HG03039 (cell line): ENCODE measurements around the gene CARMIL1.

Source experiments
- ATAC-seq: cut with Tn5 transposase; IDR thresholded peaks from one replicate; pipeline ENCODE4 v1.9.1; 2021; ENCODE audit warnings: mild to moderate bottlenecking, moderate library complexity; ENCODE audit not compliant: unreplicated experiment

CARMIL1 gene

DNA sequence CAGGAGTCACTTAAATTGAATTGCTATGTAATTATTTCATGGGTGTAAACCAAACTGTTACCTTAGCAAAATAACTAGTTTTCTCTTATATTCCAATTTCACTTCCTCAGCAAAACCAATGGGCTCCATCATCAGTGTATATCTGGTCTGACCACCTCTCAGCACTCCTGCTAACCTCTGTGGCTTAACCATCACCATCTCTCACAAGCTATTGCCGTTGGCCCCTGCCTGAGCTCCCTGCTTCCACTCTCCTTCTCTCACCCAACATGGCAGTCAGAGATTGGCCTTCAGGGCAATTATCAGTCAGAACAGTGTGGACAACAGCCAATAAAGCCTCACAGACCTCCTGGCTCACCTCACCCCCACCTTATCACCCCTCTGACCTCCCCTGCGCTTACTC, 124.0 kb downstream of the CARMIL1 start:
- ATAC-seq, result no peak

DNA sequence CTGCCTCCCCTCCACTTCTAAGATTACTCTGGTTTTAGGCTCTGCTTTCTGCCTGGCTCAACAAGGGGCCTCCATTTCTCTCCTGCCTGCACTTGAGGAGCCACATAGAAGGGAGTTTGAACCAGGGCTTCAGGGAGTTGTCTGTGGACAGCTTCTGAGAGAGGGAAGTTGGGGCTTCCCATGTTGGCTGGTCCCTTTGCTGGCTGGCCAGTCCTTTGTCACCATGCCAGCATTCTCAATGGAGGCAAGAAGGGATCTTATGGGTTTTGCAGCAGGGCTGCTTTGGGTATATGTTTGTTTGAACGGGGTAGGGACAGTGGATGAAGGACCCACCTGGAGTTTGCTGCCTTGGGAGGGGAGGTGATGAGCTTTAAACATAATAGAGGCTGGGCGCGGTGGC, 124.9 kb downstream of the CARMIL1 start:
- no peak for ATAC-seq

DNA sequence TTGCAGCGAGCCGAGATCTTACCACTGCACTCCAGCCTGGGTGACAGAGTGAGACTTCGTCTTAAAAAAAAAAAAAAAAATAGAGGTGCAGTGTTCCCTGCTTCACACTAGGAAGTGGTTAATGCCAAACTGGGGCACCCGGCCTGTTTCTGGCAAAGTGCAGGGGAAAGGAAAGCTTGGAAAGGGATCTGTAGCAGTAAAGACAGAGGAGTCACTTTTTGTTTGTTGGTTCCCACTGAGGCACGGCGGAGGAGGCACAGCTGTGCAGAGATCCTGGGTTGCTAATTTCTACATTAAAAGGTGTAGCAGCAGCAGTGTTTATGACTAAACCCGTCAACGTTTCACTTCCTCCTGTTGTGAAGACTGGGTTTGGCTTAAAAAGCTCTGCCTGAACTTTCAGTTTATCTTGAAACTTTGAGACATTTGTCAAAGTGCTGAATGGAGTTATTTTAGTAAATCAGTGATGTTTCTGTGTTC, 125.6 kb downstream of the CARMIL1 start:
- peak; percentile 88 for ATAC-seq

DNA sequence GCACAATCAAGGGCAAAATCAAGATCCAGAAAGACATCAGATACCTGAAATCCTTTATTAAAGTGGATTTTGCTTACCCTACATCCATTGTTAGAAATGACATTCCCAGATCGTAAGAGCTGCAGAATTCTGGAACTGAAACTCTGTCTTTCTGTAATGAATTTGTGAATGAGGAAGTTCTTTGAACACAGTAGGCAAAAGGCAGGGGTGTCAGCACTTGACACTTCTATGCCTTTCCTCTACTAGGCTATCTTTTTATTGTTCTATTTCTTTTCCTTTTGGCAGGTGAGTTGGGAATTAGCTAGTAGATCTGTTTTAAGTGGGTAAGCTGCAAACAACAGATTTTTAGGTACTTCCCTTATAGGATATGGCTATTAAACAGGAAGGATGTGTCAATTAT, 126.3 kb downstream of the CARMIL1 start:
- ATAC-seq, result no peak

DNA sequence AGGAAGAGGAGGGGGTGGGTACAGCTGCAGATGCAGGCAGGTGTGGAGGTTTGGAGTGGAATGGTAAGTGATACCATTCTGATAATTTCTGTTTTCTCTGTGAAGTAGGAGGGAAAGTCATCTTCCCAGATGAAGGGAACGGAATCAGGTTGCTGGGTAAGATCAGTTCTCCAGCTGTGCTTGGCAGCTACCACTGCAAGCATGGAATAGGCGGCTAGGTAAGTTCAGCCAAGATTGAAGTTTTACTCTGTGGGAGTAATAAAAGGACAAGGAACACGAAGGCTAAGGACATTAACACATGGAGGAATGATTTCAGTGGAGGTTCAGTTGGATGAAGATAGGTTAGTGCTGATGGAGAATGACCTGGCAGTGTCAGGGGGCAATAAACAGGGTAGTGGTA, 128.3 kb downstream of the CARMIL1 start:
- no peak for ATAC-seq

DNA sequence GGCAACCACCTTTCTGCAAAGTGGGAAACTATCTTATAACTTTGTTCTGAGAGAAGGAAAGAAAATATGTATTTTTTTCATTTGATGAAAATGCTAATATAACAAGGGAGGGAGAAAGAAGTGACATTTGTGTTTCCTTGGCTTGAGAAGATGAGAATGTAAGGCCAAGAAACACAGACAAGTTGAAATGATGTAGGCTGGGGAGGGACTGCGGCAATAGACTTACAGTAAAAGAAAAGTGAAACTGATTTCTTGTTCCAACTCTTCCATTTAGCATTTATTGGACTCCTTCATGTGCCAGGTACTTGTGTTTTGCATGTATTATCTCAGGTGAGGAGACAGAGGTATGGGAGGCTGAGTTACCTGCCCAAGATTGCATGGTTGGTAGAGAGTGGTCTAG, 130.9 kb downstream of the CARMIL1 start:
- ATAC-seq, result no peak

DNA sequence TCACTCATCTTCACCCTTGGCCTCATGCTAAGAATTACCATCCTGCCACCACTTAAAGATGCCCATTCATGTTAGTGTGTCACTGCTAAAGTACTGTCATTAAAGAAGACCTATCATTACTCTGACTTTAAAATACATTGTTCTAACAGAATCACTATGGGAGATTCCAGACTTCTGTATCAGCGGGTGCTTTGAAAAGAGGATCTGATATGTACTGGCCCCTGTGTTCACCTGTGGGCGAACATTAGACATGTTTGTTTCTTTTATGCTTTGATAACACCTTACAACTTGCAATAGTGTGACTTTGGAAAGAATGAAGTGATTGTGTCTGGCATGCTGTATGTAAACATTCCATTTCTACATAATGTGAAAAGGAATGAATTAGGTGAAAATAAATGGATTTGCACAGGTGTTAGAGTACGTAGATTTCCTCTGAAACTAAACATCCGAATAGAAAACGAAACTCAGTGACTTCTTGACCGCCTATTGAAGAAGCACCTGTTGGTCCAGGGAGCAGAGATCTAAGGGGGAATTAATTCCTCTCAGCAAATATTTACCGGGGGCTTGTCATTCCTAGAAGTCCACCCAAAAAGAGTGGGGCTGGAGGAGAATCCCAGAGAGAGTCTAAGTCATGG, 132.3 kb downstream of the CARMIL1 start:
- ATAC-seq, result no peak

DNA sequence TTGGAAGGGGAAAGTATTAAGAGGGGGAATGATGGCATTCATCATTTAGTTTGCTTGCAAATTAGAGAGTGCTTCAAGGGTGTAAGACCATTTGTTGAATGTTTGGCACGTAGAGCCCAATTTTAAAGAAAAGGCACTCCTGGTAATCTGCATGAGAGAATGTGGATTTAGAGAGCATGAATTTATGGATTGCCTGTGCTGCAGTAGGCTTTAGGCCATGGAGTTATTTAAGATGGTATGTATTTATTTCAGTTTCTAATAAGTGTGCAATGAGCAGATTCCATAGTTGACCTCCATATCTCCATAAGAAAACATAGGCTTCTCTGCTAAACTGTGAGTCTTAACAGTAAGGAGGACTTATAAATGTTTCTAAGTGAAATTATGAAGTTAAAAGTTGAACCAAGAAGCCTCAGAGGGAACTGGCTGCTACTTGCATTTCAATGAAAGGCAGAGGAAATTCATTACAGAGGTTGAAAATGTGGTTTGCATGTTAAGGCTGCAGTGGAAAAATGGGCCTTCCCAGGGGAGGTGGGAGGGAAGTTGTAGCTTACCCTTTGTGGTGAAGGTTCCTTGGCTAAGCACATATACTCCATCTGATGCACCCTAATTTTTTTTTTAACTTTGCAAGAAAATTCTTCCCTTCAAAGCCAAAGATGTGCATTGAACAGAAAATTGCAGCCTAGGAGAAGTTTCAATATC, 134.2 kb downstream of the CARMIL1 start:
- ATAC-seq, result no peak

DNA sequence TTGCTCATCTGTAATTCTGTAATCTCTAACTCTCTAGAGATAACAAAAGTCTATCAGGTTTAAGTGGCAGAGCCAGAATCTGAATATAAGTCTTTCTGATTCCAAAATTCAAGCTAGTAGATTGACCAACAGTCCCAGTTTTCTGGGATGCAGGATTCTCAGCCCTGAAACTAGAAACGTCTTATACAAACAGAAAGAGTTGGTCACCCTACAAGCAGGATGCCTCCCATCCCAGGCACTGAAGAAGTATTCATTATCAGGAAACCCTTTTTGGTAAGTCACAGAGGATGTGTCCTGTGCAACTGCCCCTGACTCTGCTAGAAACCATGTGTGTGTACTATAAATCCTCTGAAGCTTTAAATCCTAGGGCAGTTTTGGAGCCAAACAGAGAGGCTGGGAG, 135.0 kb downstream of the CARMIL1 start:
- no peak for ATAC-seq

DNA sequence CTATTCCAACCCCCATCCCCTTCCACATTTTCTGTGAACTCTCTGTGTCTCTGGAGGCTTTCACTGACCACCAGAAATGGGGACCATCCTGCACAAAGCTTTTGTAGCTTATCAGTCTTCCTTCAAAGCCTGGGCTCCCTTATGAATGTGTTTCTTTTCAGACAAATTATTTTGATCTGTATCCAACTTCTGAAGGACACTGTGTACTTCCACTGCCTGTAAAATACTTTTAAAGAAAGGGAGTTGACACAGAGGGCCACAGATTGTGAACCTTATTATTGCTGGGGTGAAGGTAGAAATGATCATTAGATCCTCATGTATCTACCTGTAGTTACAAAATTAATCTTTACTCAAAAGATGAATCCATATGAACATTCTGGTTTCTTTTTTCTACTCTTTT, 135.6 kb downstream of the CARMIL1 start:
- no peak for ATAC-seq

DNA sequence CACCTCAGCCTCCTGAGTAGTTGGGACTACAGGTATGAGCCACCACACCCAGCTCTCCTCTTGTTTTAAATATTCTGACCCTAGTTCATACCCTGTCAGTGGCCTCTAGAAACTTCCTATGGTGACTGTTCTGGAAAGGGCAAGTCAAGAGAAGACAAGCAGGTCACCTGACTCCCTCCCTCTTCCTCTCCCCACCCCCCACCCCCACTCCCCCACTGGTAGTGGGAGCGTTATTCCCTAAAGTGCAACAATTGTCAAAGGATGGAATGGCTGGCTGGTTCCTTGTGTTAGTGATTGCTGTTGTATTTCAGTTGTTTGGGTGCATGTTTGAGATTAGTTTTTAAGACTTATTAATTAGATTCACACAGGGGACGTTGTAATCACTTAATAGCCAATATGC, 136.1 kb downstream of the CARMIL1 start:
- no peak for ATAC-seq

DNA sequence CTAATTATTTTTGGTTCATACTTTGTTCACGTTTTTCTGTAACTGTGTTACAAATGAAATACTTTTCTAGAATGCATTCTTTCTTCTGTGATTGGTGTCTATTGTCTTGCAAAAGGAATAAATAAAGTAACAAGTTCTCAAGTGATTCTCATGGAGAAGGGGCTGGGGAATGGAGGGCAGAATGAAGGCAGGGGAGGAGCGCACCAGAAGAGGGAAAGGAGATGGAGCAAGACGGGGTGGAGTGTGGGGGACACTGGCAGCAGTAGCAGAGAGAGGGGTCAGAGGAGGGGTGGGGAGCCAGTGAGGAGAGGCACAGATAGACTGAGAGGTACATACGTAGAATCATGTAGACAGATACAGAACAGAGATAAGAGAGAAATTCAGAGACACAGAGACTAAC, 136.5 kb downstream of the CARMIL1 start:
- ATAC-seq, result no peak

DNA sequence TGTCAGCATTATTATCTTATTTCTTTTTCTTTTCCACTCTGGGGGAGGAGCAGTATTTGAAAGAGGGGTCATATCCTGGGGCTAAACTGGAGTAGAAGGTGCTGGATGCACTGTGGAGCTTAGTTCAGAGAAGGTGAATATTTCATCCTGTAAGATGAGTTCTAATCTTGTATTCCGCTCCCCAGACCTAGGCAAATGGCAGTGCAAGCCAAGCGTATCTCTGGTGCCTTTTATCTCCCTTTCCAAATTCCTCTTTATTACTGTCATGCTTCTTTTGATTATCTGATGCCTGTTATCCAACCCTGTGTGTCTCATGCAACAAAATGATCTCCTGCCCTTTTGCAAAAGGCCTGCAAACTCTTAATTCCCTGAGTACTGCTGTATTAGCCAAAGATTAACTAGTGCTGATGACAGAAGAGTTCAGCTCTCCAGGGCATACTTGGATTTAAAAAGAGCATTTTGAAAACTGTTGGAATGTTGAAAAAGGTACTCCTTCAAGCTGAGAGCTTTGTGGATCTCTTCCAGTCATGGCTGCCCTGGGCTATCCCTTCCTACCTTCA, 138.0 kb downstream of the CARMIL1 start:
- no peak for ATAC-seq

DNA sequence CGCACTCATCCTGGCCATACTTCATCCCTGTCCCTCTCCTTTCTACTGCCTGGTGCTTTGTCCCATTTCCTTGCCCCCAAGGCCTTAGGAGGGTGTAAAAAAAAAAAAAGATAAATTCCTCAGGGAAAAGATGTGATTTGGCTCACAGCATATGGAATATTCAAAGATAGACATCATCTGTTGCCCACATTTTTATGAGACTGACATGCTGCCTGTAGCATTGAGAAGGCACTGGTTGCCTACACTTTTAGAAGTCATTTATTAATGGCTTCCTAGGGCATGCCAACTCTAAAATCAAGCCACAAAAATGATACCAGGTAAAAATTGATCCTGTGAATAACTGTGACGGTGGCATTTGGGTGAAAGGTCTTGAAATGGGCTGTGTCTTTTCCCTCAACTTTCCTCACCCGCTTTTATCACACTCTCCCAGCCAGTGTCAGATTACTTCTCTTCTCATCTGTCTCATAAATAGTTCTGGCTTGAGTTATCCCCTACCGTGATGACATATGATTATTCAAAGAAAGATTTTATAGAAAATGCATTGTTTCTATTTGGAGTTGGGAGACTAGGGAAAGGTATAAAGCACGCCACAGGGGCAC, 139.4 kb downstream of the CARMIL1 start:
- no peak for ATAC-seq

DNA sequence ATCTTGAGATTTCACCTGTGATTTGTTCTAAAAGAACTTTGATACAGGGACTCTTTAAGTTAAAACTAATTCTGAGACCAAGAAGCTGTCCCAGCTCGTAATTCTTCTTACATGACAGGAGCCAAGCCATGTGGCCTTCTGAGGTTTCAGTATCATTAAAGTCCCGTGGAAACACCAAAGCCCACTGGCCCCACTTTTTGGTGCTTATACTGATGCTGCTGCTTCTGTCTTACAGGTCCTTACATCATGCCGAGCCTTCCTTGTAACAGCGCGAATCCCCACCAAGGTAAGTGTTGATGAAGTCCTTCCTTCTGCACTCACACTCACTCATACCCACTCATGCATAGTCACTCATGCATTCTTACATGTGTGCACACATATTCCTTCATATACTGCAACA, 140.7 kb downstream of the CARMIL1 start:
- ATAC-seq, result no peak

DNA sequence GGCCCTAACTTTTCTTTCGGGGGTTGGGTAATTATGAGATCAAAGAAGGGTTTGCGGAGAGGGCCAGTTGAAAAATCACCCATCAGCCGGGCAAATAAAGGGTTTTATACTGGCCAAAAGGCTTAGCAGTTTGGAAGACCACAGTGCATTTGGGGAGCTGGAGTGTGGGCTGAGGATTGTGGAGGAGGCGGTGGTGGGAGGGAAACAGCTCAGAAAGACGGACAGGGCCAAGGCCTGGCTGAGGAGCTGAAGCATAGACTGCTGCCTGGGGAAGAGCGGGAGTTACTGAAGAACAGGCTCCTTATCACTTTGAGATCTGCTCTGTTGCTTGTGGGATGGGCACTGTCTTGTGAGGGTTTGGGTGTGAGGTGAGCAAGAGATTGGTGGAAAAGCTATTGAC, 144.2 kb downstream of the CARMIL1 start:
- no peak for ATAC-seq

DNA sequence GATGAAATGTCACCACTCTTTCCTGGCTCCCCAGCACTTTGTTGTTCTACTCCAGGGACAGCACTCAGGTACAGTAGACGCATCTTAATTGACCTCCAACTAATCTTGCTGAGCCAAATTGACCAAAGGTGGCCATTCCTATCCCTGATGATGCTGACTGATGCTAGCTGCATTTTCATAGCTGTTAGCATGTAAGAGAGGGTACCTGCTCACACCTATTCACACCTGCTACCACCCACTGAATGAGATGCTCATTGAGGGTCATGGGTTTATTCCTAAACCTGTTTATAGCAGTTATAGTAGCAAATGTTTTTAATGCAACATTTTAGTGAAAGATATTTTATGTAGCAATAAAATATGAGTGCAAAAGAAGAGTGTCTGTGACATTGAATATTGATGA, 145.1 kb downstream of the CARMIL1 start:
- no peak for ATAC-seq

DNA sequence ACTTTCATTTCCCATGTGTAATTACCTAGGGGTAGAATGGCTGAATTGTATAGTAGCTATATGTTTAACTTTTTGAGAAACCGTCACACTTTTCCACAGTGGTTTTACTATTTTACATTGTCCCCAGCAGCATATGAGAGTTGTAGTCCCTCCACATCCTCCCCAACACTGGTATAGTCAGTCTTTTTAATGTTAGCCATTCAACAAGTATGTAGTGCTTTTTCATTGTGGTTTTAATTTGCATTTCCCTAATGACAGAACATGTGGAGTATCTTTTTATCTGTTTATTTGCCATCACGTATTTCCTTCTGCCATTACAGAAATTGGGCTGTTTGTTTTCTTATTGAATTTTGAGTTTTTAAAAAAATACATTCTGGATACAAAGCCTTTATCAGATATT, 148.4 kb downstream of the CARMIL1 start:
- ATAC-seq, result no peak

DNA sequence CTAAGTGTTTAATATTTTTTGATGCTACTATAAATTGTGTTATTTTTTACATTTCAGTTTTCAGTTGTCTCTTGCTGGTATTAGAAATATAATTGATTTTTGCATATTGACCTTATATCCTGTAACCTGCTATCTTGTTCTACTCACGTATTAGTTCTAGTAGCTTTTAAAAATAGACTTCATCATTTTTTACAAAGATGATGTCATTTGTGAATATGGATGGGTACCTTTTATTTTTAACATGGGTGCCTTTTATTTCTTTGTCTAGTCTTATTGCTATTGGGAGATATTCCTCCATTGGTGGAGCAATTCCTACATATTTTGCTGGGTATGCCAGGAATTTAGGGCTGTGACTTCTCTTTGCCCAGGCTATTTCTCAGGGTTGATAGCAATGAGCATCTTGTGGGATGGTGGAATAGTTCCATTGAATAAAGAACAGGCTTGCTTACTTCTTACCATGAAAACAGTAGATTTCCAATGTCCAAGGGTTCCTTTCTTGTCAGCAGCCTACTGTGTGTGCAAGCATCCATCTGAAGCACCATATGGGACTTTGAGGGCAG, 149.7 kb downstream of the CARMIL1 start:
- no peak for ATAC-seq

DNA sequence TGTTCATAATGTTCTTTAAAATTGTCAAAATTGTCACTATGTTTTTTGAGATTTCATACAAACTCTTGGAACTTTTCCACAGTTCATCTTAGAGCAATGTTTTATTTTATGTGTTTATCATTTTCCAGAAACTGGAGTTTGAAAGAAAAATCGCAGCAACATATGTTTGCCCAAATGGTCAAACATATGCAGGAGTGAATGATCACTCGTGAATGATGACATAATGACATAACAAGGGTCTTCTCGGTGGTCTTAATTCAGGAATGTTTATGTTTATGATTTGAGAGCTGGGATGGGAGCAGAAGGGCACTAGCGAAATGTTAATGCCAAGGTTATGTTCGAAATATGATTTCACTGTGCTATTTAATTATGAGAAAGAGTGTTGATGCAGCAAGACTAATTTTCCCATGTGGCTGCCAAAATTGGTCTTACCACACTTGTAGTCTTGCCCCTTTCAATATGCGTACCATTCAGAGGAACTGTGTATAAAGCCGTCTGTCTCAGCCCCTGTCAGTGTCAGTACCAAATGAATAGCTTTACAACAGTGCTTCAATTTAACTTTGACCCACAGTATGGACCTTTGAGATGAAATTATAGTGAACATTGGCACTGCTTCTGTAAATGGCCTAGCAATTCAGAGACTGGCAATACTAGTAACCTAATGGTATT, 152.3 kb downstream of the CARMIL1 start:
- no peak for ATAC-seq

DNA sequence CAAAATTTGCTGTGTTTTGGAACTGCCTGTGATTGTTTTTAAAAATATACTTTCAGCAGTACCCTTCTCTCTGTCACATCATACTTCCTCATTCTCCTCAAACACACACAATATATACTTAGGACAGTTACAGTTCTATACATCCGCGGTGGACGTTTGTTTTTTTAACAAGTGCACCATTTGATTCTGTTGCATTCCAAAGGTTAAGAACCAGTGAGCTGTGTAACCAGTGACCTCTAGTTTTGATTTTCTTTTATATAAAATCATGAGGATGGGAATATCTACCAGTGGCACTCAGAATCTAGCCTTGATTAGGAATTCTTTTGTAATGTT, 152.8 kb downstream of the CARMIL1 start:
- ATAC-seq, result no peak
